H1 (cell line): Measurements from ENCODE around the gene SP5. TPM values are rescaled to one million over a fixed set of nuclear protein-coding genes. Genes with fewer than 3 reads are reported as not detected.

Experiments
- CTCF ChIA-PET: fragments of 300-600 bp; sonication (Branson Sonifier 250); formaldehyde crosslinking; loops from one replicate; lab custom pipeline; 2021; ENCODE audit not compliant: partially characterized antibody; lab: Charles Lee
- POLR2A ChIA-PET: fragments of 300-600 bp; sonication (Branson Sonifier 250); formaldehyde crosslinking; loops from one replicate; lab custom pipeline; 2021; ENCODE audit warnings: inconsistent platforms; ENCODE audit not compliant: partially characterized antibody; lab: Charles Lee
- DNase-seq, 2 experiments: peaks; one replicate each; pipeline versions ENCODE4 v3.0.0 to v3.0.0-alpha.2; 2010 to 2022; ENCODE audit warnings: low spot score in 2 of 2, low read depth in 1 of 2, mixed read lengths in 1 of 2
- FAIRE-seq: peaks from 2 replicates; lab custom pipeline; 2011; peaks lifted over from hg19 to GRCh38; lab: Jason Lieb, UNC
- H2AFZ ChIP-seq: 2 replicates; pipeline ENCODE4 v1.8.1; 2012; ENCODE audit warnings: low read length, inconsistent platforms
- H2AK5ac ChIP-seq: 2 replicates; pipeline ENCODE4 v1.6.1; 2013; ENCODE audit warnings: low read depth, low read length
- H2BK120ac ChIP-seq: replicated peaks from 2 replicates; pipeline ENCODE3; 2013; ENCODE audit warnings: low read depth, low read length, inconsistent platforms
- H2BK12ac ChIP-seq: 2 replicates; pipeline ENCODE4 v1.6.1; 2013; ENCODE audit warnings: low read depth, low read length
- H2BK15ac ChIP-seq: 2 replicates; pipeline ENCODE4 v1.6.1; 2013; ENCODE audit warnings: low read length
- H2BK20ac ChIP-seq: 2 replicates; pipeline ENCODE4 v1.6.1; 2013; ENCODE audit warnings: low read length
- H2BK5ac ChIP-seq: 2 replicates; pipeline ENCODE4 v1.6.1; 2013; ENCODE audit warnings: low read depth, low read length
- H3K14ac ChIP-seq: 2 replicates; pipeline ENCODE4 v1.6.1; 2013; ENCODE audit warnings: inconsistent platforms; ENCODE audit not compliant: insufficient read length
- H3K18ac ChIP-seq: 2 replicates; pipeline ENCODE4 v1.6.1; 2013; ENCODE audit warnings: low read length; ENCODE audit errors: extremely low read depth
- H3K23ac ChIP-seq: 2 replicates; pipeline ENCODE4 v1.6.1; 2013; ENCODE audit warnings: inconsistent platforms; ENCODE audit not compliant: insufficient read length
- H3K23me2 ChIP-seq: 2 replicates; pipeline ENCODE4 v1.6.1; 2013; ENCODE audit warnings: low read depth, low read length
- H3K27ac ChIP-seq: 2 replicates; pipeline ENCODE4 v1.6.1; 2011; ENCODE audit warnings: low read depth, low read length, inconsistent platforms
- H3K27me3 ChIP-seq, 4 experiments: replicated peaks in 1 of 4; 1 replicate in 1 of 4; 2 replicates in 3 of 4; pipeline versions ENCODE4 v1.6.1 to v1.8.1; 2011 to 2013; ENCODE audit warnings: low read length in 3 of 4, mild to moderate bottlenecking in 3 of 4, inconsistent platforms in 2 of 4, mixed read lengths in 2 of 4, moderate library complexity in 1 of 4; ENCODE audit not compliant: control insufficient read depth in 3 of 4, insufficient read depth in 3 of 4; ENCODE audit errors: extremely low read depth in 1 of 4
- H3K36me3 ChIP-seq, 4 experiments: 2 replicates each; pipeline versions ENCODE4 v1.6.1 to v1.8.1; 2011 to 2013; ENCODE audit warnings: mild to moderate bottlenecking in 4 of 4, low read length in 3 of 4, moderate library complexity in 2 of 4, control low read depth in 1 of 4, inconsistent platforms in 1 of 4; ENCODE audit not compliant: insufficient read depth in 4 of 4, control insufficient read depth in 2 of 4
- H3K4ac ChIP-seq: replicated peaks from 2 replicates; pipeline ENCODE3; 2013; ENCODE audit warnings: low read length, low read depth, mixed read lengths, inconsistent platforms; ENCODE audit not compliant: insufficient read length
- H3K4me1 ChIP-seq, 4 experiments: replicated peaks in 1 of 4; 1 replicate in 1 of 4; 2 replicates in 3 of 4; pipeline versions ENCODE4 v1.6.1 to v1.8.1; 2011 to 2013; ENCODE audit warnings: low read length in 3 of 4, inconsistent platforms in 2 of 4, mixed read lengths in 1 of 4; ENCODE audit not compliant: insufficient read depth in 4 of 4, control insufficient read depth in 3 of 4
- H3K4me2 ChIP-seq, 2 experiments: 2 replicates each; pipeline versions ENCODE4 v1.6.1 to v1.8.1; 2011 to 2013; ENCODE audit warnings: low read depth in 2 of 2, low read length in 2 of 2, control low read depth in 1 of 2, inconsistent platforms in 1 of 2, mild to moderate bottlenecking in 1 of 2; ENCODE audit not compliant: insufficient read depth in 1 of 2
- H3K4me3 ChIP-seq, 4 experiments: fragments of 200-600, 300-600 bp in 1 of 4; sonication (generic), shearing (Covaris generic), sonication (Bioruptor Twin) in 1 of 4; 2 replicates each; pipeline versions ENCODE4 v1.5.1 to v1.8.1; 2011 to 2016; ENCODE audit warnings: low read length in 4 of 4, low read depth in 3 of 4, control low read depth in 2 of 4, inconsistent platforms in 2 of 4, mild to moderate bottlenecking in 2 of 4, mixed read lengths in 1 of 4, moderate library complexity in 1 of 4; ENCODE audit not compliant: insufficient read depth in 2 of 4; ENCODE audit errors: extremely low read depth in 1 of 4
- H3K56ac ChIP-seq: replicated peaks from 2 replicates; pipeline ENCODE3; 2013; ENCODE audit warnings: low read depth, mild to moderate bottlenecking, mixed read lengths, low read length, inconsistent platforms; ENCODE audit not compliant: insufficient read length
- H3K79me1 ChIP-seq: 2 replicates; pipeline ENCODE4 v1.6.1; 2013; ENCODE audit warnings: low read depth, low read length, control low read depth
- H3K79me2 ChIP-seq, 2 experiments: 2 replicates each; pipeline versions ENCODE4 v1.6.1 to v1.8.1; 2012 to 2013; ENCODE audit warnings: low read length in 2 of 2, mild to moderate bottlenecking in 2 of 2, inconsistent platforms in 1 of 2; ENCODE audit not compliant: insufficient read depth in 2 of 2, control insufficient read depth in 1 of 2
- H3K9ac ChIP-seq, 4 experiments: replicated peaks in 1 of 4; 1 replicate in 1 of 4; 2 replicates in 3 of 4; pipeline versions ENCODE4 v1.6.1 to v1.8.1; 2011 to 2013; ENCODE audit warnings: low read depth in 3 of 4, low read length in 3 of 4, control low read depth in 2 of 4, mild to moderate bottlenecking in 2 of 4, moderate library complexity in 2 of 4, inconsistent platforms in 1 of 4; ENCODE audit errors: extremely low read depth in 1 of 4
- H3K9me3 ChIP-seq, 2 experiments: 2 replicates each; pipeline versions ENCODE4 v1.6.1 to v1.8.1; 2012 to 2013; ENCODE audit warnings: mild to moderate bottlenecking in 2 of 2, moderate library complexity in 2 of 2, control low read depth in 1 of 2, inconsistent platforms in 1 of 2, low read depth in 1 of 2, low read length in 1 of 2, mixed read lengths in 1 of 2; ENCODE audit not compliant: insufficient read depth in 2 of 2
- H4K20me1 ChIP-seq, 2 experiments: replicated peaks in 1 of 2; 2 replicates each; pipeline versions ENCODE3 to v1.8.1; 2011 to 2013; ENCODE audit warnings: inconsistent platforms in 2 of 2, low read length in 2 of 2, mild to moderate bottlenecking in 1 of 2; ENCODE audit not compliant: insufficient read depth in 2 of 2, control insufficient read depth in 1 of 2
- H4K5ac ChIP-seq: 2 replicates; pipeline ENCODE4 v1.6.1; 2013; ENCODE audit warnings: low read length, low read depth, mixed read lengths, inconsistent platforms; ENCODE audit not compliant: insufficient read length
- H4K8ac ChIP-seq: 2 replicates; pipeline ENCODE4 v1.8.0; 2013; ENCODE audit warnings: mild to moderate bottlenecking, moderate library complexity, low read length, inconsistent platforms; ENCODE audit not compliant: insufficient read depth; ENCODE audit errors: extremely low read depth
- H4K91ac ChIP-seq: replicated peaks from 2 replicates; pipeline ENCODE3; 2013; ENCODE audit warnings: low read length, mixed read lengths, inconsistent platforms; ENCODE audit not compliant: insufficient read length
- BRCA1 ChIP-seq: IDR thresholded peaks from 2 replicates; pipeline ENCODE4 v1.6.1; 2012; ENCODE audit warnings: low read depth, low read length, improper control_type of control experiment
- CHD1 ChIP-seq: IDR thresholded peaks from 2 replicates; pipeline ENCODE4 v1.6.1; 2012; ENCODE audit warnings: low read depth, low read length, improper control_type of control experiment
- HDAC2 ChIP-seq, 2 experiments: fragments of 300-600 bp in 1 of 2; sonication (generic) in 1 of 2; IDR thresholded peaks; 2 replicates each; pipeline ENCODE4 v1.6.1; 2011 to 2012; ENCODE audit warnings: low read depth in 2 of 2, low read length in 2 of 2, mild to moderate bottlenecking in 2 of 2, moderate library complexity in 2 of 2, borderline replicate concordance in 1 of 2, inconsistent platforms in 1 of 2
- HDAC6 ChIP-seq: IDR thresholded peaks from one replicate; pipeline ENCODE4 v1.7.1; 2012; ENCODE audit warnings: low read depth, mild to moderate bottlenecking, inconsistent platforms, low read length, moderate library complexity
- JUN ChIP-seq: IDR thresholded peaks from 2 replicates; pipeline ENCODE4 v1.6.1; 2011; ENCODE audit warnings: low read depth, mild to moderate bottlenecking, improper control_type of control experiment, low read length
- MAX ChIP-seq: IDR thresholded peaks from 2 replicates; pipeline ENCODE4 v1.6.1; 2012; ENCODE audit warnings: inconsistent platforms
- PHF8 ChIP-seq: fragments of 200-600 bp; sonication (generic); conservative IDR thresholded peaks from 2 replicates; pipeline ENCODE4 v1.7.1; 2012; ENCODE audit warnings: low read depth, mild to moderate bottlenecking, inconsistent platforms, low read length, moderate library complexity
- SAP30 ChIP-seq: fragments of 300-600 bp; sonication (generic); IDR thresholded peaks from 2 replicates; pipeline ENCODE4 v1.7.1; 2012; ENCODE audit warnings: low read length, moderate library complexity, mild to moderate bottlenecking, inconsistent platforms; ENCODE audit not compliant: insufficient read depth, insufficient replicate concordance
- SP1 ChIP-seq: IDR thresholded peaks from 2 replicates; pipeline ENCODE4 v1.6.1; 2011; ENCODE audit warnings: low read depth, low read length
- TAF1 ChIP-seq: IDR thresholded peaks from 2 replicates; pipeline ENCODE4 v1.6.1; 2011; ENCODE audit warnings: mild to moderate bottlenecking, low read depth, low read length
- TAF7 ChIP-seq: optimal IDR thresholded peaks from 2 replicates; pipeline ENCODE3; 2011; ENCODE audit warnings: low read depth, mild to moderate bottlenecking, inconsistent platforms, low read length, moderate library complexity, borderline replicate concordance
- TBP ChIP-seq: IDR thresholded peaks from 2 replicates; pipeline ENCODE4 v1.6.1; 2011; ENCODE audit warnings: low read depth, low read length, improper control_type of control experiment
- TCF12 ChIP-seq: IDR thresholded peaks from 2 replicates; pipeline ENCODE4 v1.6.1; 2011; ENCODE audit warnings: low read depth, mild to moderate bottlenecking, low read length
- WGBS, 2 experiments: shearing (Covaris generic) in 1 of 2; methylation state at CpG; one replicate each; pipeline versions ENCODE4 v1.1.6 to v1.1.7; 2013 to 2015; ENCODE audit warnings: low lambda C conversion rate in 2 of 2, mixed read lengths in 2 of 2, inconsistent platforms in 1 of 2, low coverage in 1 of 2, missing lambda C conversion rate in 1 of 2; ENCODE audit not compliant: insufficient replicate concordance in 2 of 2, insufficient coverage in 1 of 2, insufficient read length in 1 of 2; ENCODE audit errors: extremely low coverage in 1 of 2, missing lambda C conversion rate in 1 of 2; 5-methylcytosine and 5-hydroxymethylcytosine counted together
- polyA plus RNA-seq, 7 experiments: library from polyadenylated mRNA; depleted of rRNA in 3 of 7; stranded (reverse) in 5 of 7; unstranded in 2 of 7; fragments of >200 nt in 5 of 7; fragments of 200-250 nt in 2 of 7; gene quantifications; 1 replicate in 5 of 7; 2 replicates in 1 of 7; 4 replicates in 1 of 7; pipeline versions ENCODE4 v1.2.1 to v1.2.3, GENCODE V29; 2011 to 2013; ENCODE audit warnings: missing spikeins in 2 of 7, mixed read lengths in 2 of 7
- total RNA-seq: library from RNA; stranded (reverse); fragmentation: NEBNext Ultra II Directional; extraction: Animal tissue kit (Norgen Biotek cat#: 25700); gene quantifications from 2 replicates; pipeline ENCODE4 v1.2.1, GENCODE V29; 2021

The SP5 gene
- total and polyA plus RNA-seq, 2 of the 8 experiments (the other 6 are each of a cell fraction or from before 2014, with no cell fraction given), result 0.17 TPM; not detected in 1

DNA sequence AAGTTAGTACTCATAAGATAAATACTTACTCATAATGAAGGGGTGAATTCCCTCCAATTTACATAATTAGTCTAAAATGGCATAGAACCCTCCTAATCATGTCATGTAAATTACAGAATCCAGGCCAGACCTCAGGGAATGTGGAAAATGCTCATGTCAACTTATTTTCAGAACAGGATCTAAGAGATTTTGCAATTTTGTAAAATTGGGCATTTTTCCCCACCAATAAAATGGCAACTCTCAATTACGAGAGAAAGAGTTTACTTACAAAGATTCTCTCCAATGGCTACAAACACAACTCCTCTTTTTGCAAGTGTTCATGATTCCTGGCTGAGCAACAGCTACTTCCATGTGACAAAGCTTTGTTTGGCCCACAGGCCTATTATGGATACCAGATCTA, 33.8 kb upstream of the SP5 start:
- H2AFZ ChIP-seq, result no peak overlapping the region
- no peak overlapping the region for H3K56ac ChIP-seq
- no peaks in the 10 kb centered on the region for H3K36me3 ChIP-seq
- POLR2A ChIA-PET, result no interaction called here
- H3K27me3 ChIP-seq, result no peaks in the 10 kb centered on the region
- no peak overlapping the region; a peak in 1 of 4 replicates for H3K4me2 ChIP-seq
- no peak overlapping the region for H2BK5ac ChIP-seq
- WGBS, 2 experiments, result 81% methylated on average over 1 of the region's 1 CpG; no CpG with 5 or more reads in 1 of the 2 experiments
- no peak overlapping the region for H3K27ac ChIP-seq
- peaks cover 0 to 9% (median 8%) of the 10 kb centered on the region in 4 experiments; a peak in 5 of 7 replicates for H3K4me1 ChIP-seq
- FAIRE-seq (no peak), DNase-seq (no peak)
- no peak overlapping the region for H3K23ac ChIP-seq
- H4K20me1 ChIP-seq, result no peaks in the 10 kb centered on the region
- no peak overlapping the region for H2BK15ac ChIP-seq
- H2BK20ac ChIP-seq, result no peak overlapping the region; the same call in 1 of the 2 replicates
- CTCF ChIA-PET, result interaction anchor here (1.5 to 2.0 kb wide), 3 partner anchors 35 to 320 kb away, joined by 5 to 9 read pairs (median 6); partner anchors contain the start of gene SP5
- no peak overlapping the region for H3K4me3 ChIP-seq
- no peaks in the 10 kb centered on the region for H3K79me2 ChIP-seq
- no peak overlapping the region for H3K14ac ChIP-seq
- peak overlapping the region; percentile 24 for H2BK120ac ChIP-seq
- no peaks in the 10 kb centered on the region for H3K9me3 ChIP-seq
- H3K9ac ChIP-seq, result no peak overlapping the region
- H4K91ac ChIP-seq, result no peak overlapping the region
- no peak overlapping the region for H3K4ac ChIP-seq
- no peak overlapping the region for H4K8ac ChIP-seq
- no peaks in the 10 kb centered on the region for H3K23me2 ChIP-seq
- no peak overlapping the region for H2AK5ac ChIP-seq
- H3K18ac ChIP-seq, result no peak overlapping the region
- H2BK12ac ChIP-seq, result no peak overlapping the region
- no peaks in the 10 kb centered on the region for H3K79me1 ChIP-seq
- no peak overlapping the region for H4K5ac ChIP-seq
- TF ChIP-seq HDAC6 (no peak), TBP (no peak), SAP30 (no peak), SP1 (no peak), JUN (no peak), TAF1 (no peak), MAX (no peak), TCF12 (no peak), PHF8 (no peak), HDAC2 (IDR thresholded peaks at IDR 0.05; ENCODE audit: borderline replicate concordance in 1 of 2, low read depth in 2 of 2, low read length in 2 of 2) (no peak), TAF7 (no peak), BRCA1 (no peak), CHD1 (no peak)
